Karpas-422 (cell line): ENCODE measurements around the gene ATP1A3. TPM values are rescaled to one million over a fixed set of nuclear protein-coding genes. Genes with fewer than 3 reads are reported as not detected.

Source experiments
- DNase-seq: peaks from one replicate; pipeline ENCODE4 v3.0.0-alpha.2; 2015
- H2AFZ ChIP-seq: fragments of 200-600 bp; sonication (generic); 2 replicates; pipeline ENCODE4 v1.6.1; 2014; ENCODE audit warnings: antibody characterized with exemption, low read length, mixed read lengths
- H3K27ac ChIP-seq: fragments of 200-600 bp; sonication (generic); 2 replicates; pipeline ENCODE4 v1.5.1; 2014; ENCODE audit warnings: mild to moderate bottlenecking, low read length, moderate library complexity
- H3K27me3 ChIP-seq: fragments of 200-600 bp; sonication (generic); 2 replicates; pipeline ENCODE4 v1.6.1; 2014; ENCODE audit warnings: low read length, mixed read lengths
- H3K36me3 ChIP-seq: fragments of 200-600 bp; sonication (generic); 2 replicates; pipeline ENCODE4 v1.6.1; 2014; ENCODE audit warnings: low read length, mixed read lengths; ENCODE audit not compliant: insufficient read depth
- H3K4me1 ChIP-seq: fragments of 200-600 bp; sonication (generic); 2 replicates; pipeline ENCODE4 v1.6.1; 2014; ENCODE audit warnings: mild to moderate bottlenecking, low read length, mixed read lengths
- H3K4me2 ChIP-seq: fragments of 200-600 bp; sonication (generic); 2 replicates; pipeline ENCODE4 v1.6.1; 2014; ENCODE audit warnings: low read length, low read depth, mild to moderate bottlenecking; ENCODE audit not compliant: poor library complexity, severe bottlenecking
- H3K4me3 ChIP-seq: fragments of 200-600 bp; sonication (generic); 2 replicates; pipeline ENCODE4 v1.5.1; 2014; ENCODE audit warnings: mild to moderate bottlenecking, antibody characterized with exemption, low read length, mixed read lengths
- H3K79me2 ChIP-seq: fragments of 200-600 bp; sonication (generic); 2 replicates; pipeline ENCODE4 v1.6.1; 2014; ENCODE audit warnings: mild to moderate bottlenecking, low read length, mixed read lengths
- H3K9ac ChIP-seq: fragments of 200-600 bp; sonication (generic); 2 replicates; pipeline ENCODE4 v1.6.0; 2014; ENCODE audit warnings: low read length
- H3K9me2 ChIP-seq: fragments of 200-600 bp; sonication (generic), shearing (Covaris generic); replicated peaks from 2 replicates; pipeline ENCODE4 v1.6.0; 2014; ENCODE audit warnings: mild to moderate bottlenecking, low read length, moderate library complexity; ENCODE audit not compliant: insufficient read depth
- H3K9me3 ChIP-seq: fragments of 300-700, 200-600 bp; sonication (generic); 2 replicates; pipeline ENCODE4 v1.6.1; 2014; ENCODE audit warnings: low read length, mixed read lengths
- H4K20me1 ChIP-seq: fragments of 200-600 bp; sonication (generic); 2 replicates; pipeline ENCODE4 v1.6.1; 2014; ENCODE audit warnings: mild to moderate bottlenecking, antibody characterized with exemption, low read length, low read depth; ENCODE audit not compliant: insufficient read depth
- total RNA-seq: library from RNA; depleted of rRNA; stranded (reverse); fragments of >200 nt; shearing (Covaris generic); gene quantifications from 2 replicates; pipeline ENCODE4 v1.2.3, GENCODE V29; 2014; ENCODE audit warnings: low replicate concordance

ATP1A3 gene
- total RNA-seq, 1 experiment from 2014 or later, result 26.6 TPM

GRCh38 chr19:41987141-41987860 is 6.7 kb downstream of the ATP1A3 start:
- Histone ChIP-seq H3K4me3 (no peak overlapping the region), H3K4me1 (no peaks in the 10 kb centered on the region), H3K4me2 (no peak overlapping the region), H3K36me3 (peaks cover 3% of the 10 kb centered on the region; the same call in 1 of the 2 replicates), H3K9me2 (no peaks in the 10 kb centered on the region), H3K27ac (no peak overlapping the region), H3K9me3 (no peaks in the 10 kb centered on the region), H2AFZ (no peak overlapping the region), H4K20me1 (no peaks in the 10 kb centered on the region), H3K9ac (no peak overlapping the region), H3K27me3 (no peaks in the 10 kb centered on the region), H3K79me2 (peaks cover 2% of the 10 kb centered on the region)
- DNase-seq, result no peak

GRCh38 chr19:41984961-41985360 is 9.1 kb downstream of the ATP1A3 start:
- H3K36me3 ChIP-seq, result peaks cover 5% of the 10 kb centered on the region
- H3K79me2 ChIP-seq, result no peaks in the 10 kb centered on the region
- H3K27me3 ChIP-seq, result no peaks in the 10 kb centered on the region
- no peak overlapping the region for H3K4me3 ChIP-seq
- H3K9me3 ChIP-seq, result no peaks in the 10 kb centered on the region
- no peaks in the 10 kb centered on the region for H3K9me2 ChIP-seq
- no peak overlapping the region for H2AFZ ChIP-seq
- no peaks in the 10 kb centered on the region for H3K4me1 ChIP-seq
- no peak for DNase-seq
- H3K27ac ChIP-seq, result no peak overlapping the region
- H3K9ac ChIP-seq, result no peak overlapping the region
- no peaks in the 10 kb centered on the region for H4K20me1 ChIP-seq
- no peak overlapping the region for H3K4me2 ChIP-seq

- Histone ChIP-seq H3K4me2 (no peak overlapping the region), H3K27me3 (no peaks in the 10 kb centered on the region), H3K27ac (no peak overlapping the region), H4K20me1 (no peaks in the 10 kb centered on the region), H3K4me1 (no peaks in the 10 kb centered on the region), H3K79me2 (no peaks in the 10 kb centered on the region), H3K9me3 (no peaks in the 10 kb centered on the region), H3K9me2 (no peaks in the 10 kb centered on the region), H3K36me3 (peaks cover 4% of the 10 kb centered on the region), H3K4me3 (no peak overlapping the region), H3K9ac (no peak overlapping the region), H2AFZ (no peak overlapping the region)
- no peak for DNase-seq
Measured at GRCh38 chr19:41981724-41982123, 12.3 kb downstream of the ATP1A3 start.

- Histone ChIP-seq H3K79me2 (no peaks in the 10 kb centered on the region), H3K4me2 (no peak overlapping the region), H3K4me3 (no peak overlapping the region), H3K27ac (no peak overlapping the region), H4K20me1 (no peaks in the 10 kb centered on the region), H2AFZ (no peak overlapping the region), H3K27me3 (no peaks in the 10 kb centered on the region), H3K9me2 (no peaks in the 10 kb centered on the region), H3K9me3 (no peaks in the 10 kb centered on the region), H3K36me3 (peaks cover 4% of the 10 kb centered on the region), H3K9ac (no peak overlapping the region), H3K4me1 (no peaks in the 10 kb centered on the region)
- DNase-seq, result no peak
Measured at GRCh38 chr19:41978470-41978869, 15.6 kb downstream of the ATP1A3 start.

- H3K4me2 ChIP-seq, result no peak overlapping the region
- H3K9me2 ChIP-seq, result no peaks in the 10 kb centered on the region
- H3K9me3 ChIP-seq, result no peaks in the 10 kb centered on the region
- no peaks in the 10 kb centered on the region for H3K4me1 ChIP-seq
- no peak overlapping the region for H3K4me3 ChIP-seq
- H4K20me1 ChIP-seq, result no peaks in the 10 kb centered on the region
- H3K79me2 ChIP-seq, result no peaks in the 10 kb centered on the region
- no peaks in the 10 kb centered on the region for H3K27me3 ChIP-seq
- no peak for DNase-seq
- no peak overlapping the region for H2AFZ ChIP-seq
- peaks cover 4% of the 10 kb centered on the region for H3K36me3 ChIP-seq
- no peak overlapping the region for H3K27ac ChIP-seq
- H3K9ac ChIP-seq, result no peak overlapping the region
Measured at GRCh38 chr19:41977916-41978315, 16.1 kb downstream of the ATP1A3 start.

GRCh38 chr19:41974652-41975051 is 19.4 kb downstream of the ATP1A3 start:
- DNase-seq, result no peak
- H3K4me2 ChIP-seq, result no peak overlapping the region
- no peaks in the 10 kb centered on the region for H4K20me1 ChIP-seq
- no peak overlapping the region for H3K4me3 ChIP-seq
- H3K4me1 ChIP-seq, result no peaks in the 10 kb centered on the region
- H3K36me3 ChIP-seq, result no peaks in the 10 kb centered on the region
- no peaks in the 10 kb centered on the region for H3K79me2 ChIP-seq
- H2AFZ ChIP-seq, result no peak overlapping the region
- H3K9me2 ChIP-seq, result no peaks in the 10 kb centered on the region
- H3K9me3 ChIP-seq, result no peaks in the 10 kb centered on the region
- no peaks in the 10 kb centered on the region for H3K27me3 ChIP-seq
- no peak overlapping the region for H3K9ac ChIP-seq
- no peak overlapping the region for H3K27ac ChIP-seq

GRCh38 chr19:41971363-41971762 is 22.7 kb downstream of the ATP1A3 start:
- Histone ChIP-seq H4K20me1 (no peaks in the 10 kb centered on the region), H3K9me3 (no peaks in the 10 kb centered on the region), H3K27ac (no peak overlapping the region), H3K4me2 (no peak overlapping the region), H3K4me1 (no peaks in the 10 kb centered on the region), H3K79me2 (no peaks in the 10 kb centered on the region), H3K4me3 (no peak overlapping the region), H3K36me3 (no peaks in the 10 kb centered on the region), H3K27me3 (no peaks in the 10 kb centered on the region), H2AFZ (no peak overlapping the region), H3K9ac (no peak overlapping the region), H3K9me2 (no peaks in the 10 kb centered on the region)
- DNase-seq, result no peak

GRCh38 chr19:41969772-41970458 is 24.1 kb downstream of the ATP1A3 start:
- Histone ChIP-seq H3K9me2 (no peaks in the 10 kb centered on the region), H3K36me3 (no peaks in the 10 kb centered on the region), H3K79me2 (no peaks in the 10 kb centered on the region), H3K27ac (no peak overlapping the region), H3K9ac (no peak overlapping the region), H4K20me1 (no peaks in the 10 kb centered on the region), H2AFZ (no peak overlapping the region), H3K27me3 (no peaks in the 10 kb centered on the region), H3K4me1 (no peaks in the 10 kb centered on the region), H3K4me2 (no peak overlapping the region), H3K9me3 (no peaks in the 10 kb centered on the region), H3K4me3 (no peak overlapping the region)
- no peak for DNase-seq
